ENCODE data around the gene ZNF629.
"Not testable (repeated sequence)": the region's sequence is repeated elsewhere in the genome, so short reads cannot be mapped to it uniquely, and the experiment has no call there.

The ZNF629 gene

GRCh38 chr16:30820952-30821421, 34.0 kb upstream of the ZNF629 start:
- TF ChIP-seq CTCF (IDR thresholded peaks at IDR 0.05; ENCODE audit: borderline replicate concordance, control extremely low read depth, extremely low read depth, insufficient read depth, missing control alignments), result no peak
- in situ Hi-C loops (cut with MboI; ENCODE audit: low sequenced_read_pairs, unreplicated experiment), result no loop called here
- no peak for DNase-seq (ENCODE audit: low spot score)

- in situ Hi-C loops (cut with MboI; ENCODE audit: low sequenced_read_pairs, unreplicated experiment), result no loop called here
- DNase-seq (ENCODE audit: low spot score), result no peak
- TF ChIP-seq CTCF (IDR thresholded peaks at IDR 0.05; ENCODE audit: borderline replicate concordance, control extremely low read depth, extremely low read depth, insufficient read depth, missing control alignments), result no peak
These were observed 29.8 kb upstream of the ZNF629 start for GRCh38 chr16:30816769-30817168.

- in situ Hi-C loops (cut with MboI; ENCODE audit: low sequenced_read_pairs, unreplicated experiment), result no loop called here
- TF ChIP-seq CTCF (IDR thresholded peaks at IDR 0.05; ENCODE audit: borderline replicate concordance, control extremely low read depth, extremely low read depth, insufficient read depth, missing control alignments), result no peak
- DNase-seq (ENCODE audit: low spot score), result no peak
These were observed 26.8 kb upstream of the ZNF629 start for GRCh38 chr16:30813821-30814189.

GRCh38 chr16:30809675-30810074, 22.7 kb upstream of the ZNF629 start:
- DNase-seq (ENCODE audit: low spot score), result not testable (repeated sequence)

GRCh38 chr16:30808890-30809426, 22.0 kb upstream of the ZNF629 start:
- in situ Hi-C loops (cut with MboI; ENCODE audit: low sequenced_read_pairs, unreplicated experiment); DNase-seq (ENCODE audit: low spot score): not testable (repeated sequence)

More at GRCh38 chr16:30809675-30810074, 22.7 kb upstream of the ZNF629 start:
- in situ Hi-C loops (cut with MboI; ENCODE audit: low sequenced_read_pairs, unreplicated experiment), result not testable (repeated sequence)

- in situ Hi-C loops (cut with MboI; ENCODE audit: low sequenced_read_pairs, unreplicated experiment), result no loop called here
- TF ChIP-seq CTCF (IDR thresholded peaks at IDR 0.05; ENCODE audit: borderline replicate concordance, control extremely low read depth, extremely low read depth, insufficient read depth, missing control alignments), result no peak
- DNase-seq (ENCODE audit: low spot score), result no peak
These were observed 21.1 kb upstream of the ZNF629 start for GRCh38 chr16:30808146-30808545.

GRCh38 chr16:30805370-30806169, 18.6 kb upstream of the ZNF629 start:
- peak; percentile 68 for DNase-seq (ENCODE audit: low spot score)
- TF ChIP-seq CTCF (IDR thresholded peaks at IDR 0.05; ENCODE audit: borderline replicate concordance, control extremely low read depth, extremely low read depth, insufficient read depth, missing control alignments), result no peak
- in situ Hi-C loops (cut with MboI; ENCODE audit: low sequenced_read_pairs, unreplicated experiment), result no loop called here
